ENCODE measurements around the gene ADAMTS1. TPM values are rescaled to one million over a fixed set of nuclear protein-coding genes. Genes with fewer than 3 reads are reported as not detected.

The ADAMTS1 gene
- total RNA-seq, 1 experiment from 2014 or later: 1.4 TPM

- Mint-ChIP-seq H3K9me3 (ENCODE audit: unreplicated experiment) (no peaks in the 10 kb centered on the region), H3K4me1 (ENCODE audit: insufficient read depth, unreplicated experiment) (no peaks in the 10 kb centered on the region), H3K36me3 (ENCODE audit: insufficient read depth, unreplicated experiment) (no peaks in the 10 kb centered on the region), H3K27ac (ENCODE audit: low read depth, unreplicated experiment) (no peak overlapping the region), H3K4me3 (ENCODE audit: unreplicated experiment) (no peak overlapping the region), H3K27me3 (ENCODE audit: insufficient read depth, unreplicated experiment) (no peaks in the 10 kb centered on the region)
- CTCF ChIA-PET: interaction anchor here (0.6 to 3.0 kb wide), 4 partner anchors 45 to 1165 kb away, joined by 3 to 15 read pairs (median 4); no protein-coding TSS in a partner anchor
- no TSS peak for BruUV-seq (replicated peaks)
- no peak for DNase-seq (ENCODE audit: unreplicated experiment)
- no peak for TF ChIP-seq CTCF (IDR thresholded peaks at IDR 0.05; ENCODE audit: unreplicated experiment)
- intact Hi-C loops (cut with micrococcal nuclease): no loop called here
- POLR2A ChIA-PET: no interaction called here
Measured at GRCh38 chr21:26887251-26887650, 42.0 kb upstream of the ADAMTS1 start.

- H3K9me3 Mint-ChIP-seq (ENCODE audit: unreplicated experiment): no peaks in the 10 kb centered on the region
- no peaks in the 10 kb centered on the region for H3K27me3 Mint-ChIP-seq (ENCODE audit: insufficient read depth, unreplicated experiment)
- no peak overlapping the region for H3K27ac Mint-ChIP-seq (ENCODE audit: low read depth, unreplicated experiment)
- TF ChIP-seq CTCF (IDR thresholded peaks at IDR 0.05; ENCODE audit: unreplicated experiment): no peak
- no peak for DNase-seq (ENCODE audit: unreplicated experiment)
- ChIA-PET POLR2A (no interaction called here), CTCF (interaction anchor here (0.5 to 3.0 kb wide), 4 partner anchors 52 to 1936 kb away, joined by 3 to 15 read pairs (median 3); no protein-coding TSS in a partner anchor)
- no TSS peak for BruUV-seq (replicated peaks)
- H3K36me3 Mint-ChIP-seq (ENCODE audit: insufficient read depth, unreplicated experiment): peaks cover 4% of the 10 kb centered on the region
- intact Hi-C loops (cut with micrococcal nuclease): no loop called here
- no peak overlapping the region for H3K4me3 Mint-ChIP-seq (ENCODE audit: unreplicated experiment)
- H3K4me1 Mint-ChIP-seq (ENCODE audit: insufficient read depth, unreplicated experiment): no peaks in the 10 kb centered on the region
Measured at GRCh38 chr21:26884436-26884835, 39.2 kb upstream of the ADAMTS1 start.

GRCh38 chr21:26883768-26884167, 38.6 kb upstream of the ADAMTS1 start:
- no peaks in the 10 kb centered on the region for H3K27me3 Mint-ChIP-seq (ENCODE audit: insufficient read depth, unreplicated experiment)
- ChIA-PET CTCF (interaction anchor here (0.6 to 3.8 kb wide), 2 partner anchors 109 to 682 kb away, joined by 3 to 26 read pairs; no protein-coding TSS in a partner anchor), POLR2A (interaction anchor here (0.7 kb wide), 1 partner anchor 59 kb away, joined by 3 read pairs; no protein-coding TSS in a partner anchor)
- H3K4me1 Mint-ChIP-seq (ENCODE audit: insufficient read depth, unreplicated experiment): no peaks in the 10 kb centered on the region
- no TSS peak for BruUV-seq (replicated peaks)
- intact Hi-C loops (cut with micrococcal nuclease): no loop called here
- H3K4me3 Mint-ChIP-seq (ENCODE audit: unreplicated experiment): no peak overlapping the region
- no peaks in the 10 kb centered on the region for H3K9me3 Mint-ChIP-seq (ENCODE audit: unreplicated experiment)
- no peak overlapping the region for H3K27ac Mint-ChIP-seq (ENCODE audit: low read depth, unreplicated experiment)
- TF ChIP-seq CTCF (IDR thresholded peaks at IDR 0.05; ENCODE audit: unreplicated experiment): no peak
- peaks cover 5% of the 10 kb centered on the region for H3K36me3 Mint-ChIP-seq (ENCODE audit: insufficient read depth, unreplicated experiment)
- no peak for DNase-seq (ENCODE audit: unreplicated experiment)

- BruUV-seq (replicated peaks): no TSS peak
- H3K27me3 Mint-ChIP-seq (ENCODE audit: insufficient read depth, unreplicated experiment): no peaks in the 10 kb centered on the region
- TF ChIP-seq CTCF (IDR thresholded peaks at IDR 0.05; ENCODE audit: unreplicated experiment): peak; percentile 30
- H3K27ac Mint-ChIP-seq (ENCODE audit: low read depth, unreplicated experiment): no peak overlapping the region
- H3K36me3 Mint-ChIP-seq (ENCODE audit: insufficient read depth, unreplicated experiment): peaks cover 5% of the 10 kb centered on the region
- H3K4me1 Mint-ChIP-seq (ENCODE audit: insufficient read depth, unreplicated experiment): no peaks in the 10 kb centered on the region
- DNase-seq (ENCODE audit: unreplicated experiment): peak; percentile 26
- intact Hi-C loops (cut with micrococcal nuclease): loop anchor here (2.0 kb wide), 2 partner anchors 595 to 683 kb away; no protein-coding TSS in a partner anchor
- no peaks in the 10 kb centered on the region for H3K9me3 Mint-ChIP-seq (ENCODE audit: unreplicated experiment)
- no peak overlapping the region for H3K4me3 Mint-ChIP-seq (ENCODE audit: unreplicated experiment)
- ChIA-PET POLR2A (interaction anchor here (0.7 to 1.3 kb wide), 2 partner anchors 14 to 30 kb away, joined by 3 read pairs; no protein-coding TSS in a partner anchor), CTCF (interaction anchor here (0.6 to 3.8 kb wide), 6 partner anchors 23 to 1863 kb away, joined by 3 to 26 read pairs (median 3); no protein-coding TSS in a partner anchor)
Measured at GRCh38 chr21:26881504-26882228, 36.5 kb upstream of the ADAMTS1 start.
